HEK293 (cell line): Measurements from ENCODE around the gene ATAD2B.

Experiments
- CTCF ChIA-PET: fragments of 350-600 bp; formaldehyde crosslinking; extraction: SDS; loops from one replicate; lab custom pipeline; 2021; ENCODE audit warnings: antibody characterized with exemption; lab: Yijun Ruan, JAX
- POLR2A ChIA-PET: fragments of 300-600 bp; formaldehyde crosslinking; extraction: SDS; loops from one replicate; lab custom pipeline; 2020; ENCODE audit warnings: antibody characterized with exemption, inconsistent platforms; lab: Yijun Ruan, JAX
- H3K27ac ChIP-seq: fragments of 200-500 bp; sonication (Bioruptor generic); 2 replicates; pipeline ENCODE4 v1.5.1; 2014; ENCODE audit warnings: low read depth, low read length, control low read depth, inconsistent platforms; ENCODE audit errors: extremely low read depth
- H3K36me3 ChIP-seq, 2 experiments: fragments of 200-500 bp in 1 of 2; sonication (Bioruptor generic) in 1 of 2; 1 replicate in 1 of 2; 2 replicates in 1 of 2; pipeline ENCODE4 v1.5.1; 2014 to 2017; ENCODE audit warnings: inconsistent platforms in 2 of 2, low read length in 2 of 2; ENCODE audit not compliant: control insufficient read depth in 2 of 2, insufficient read depth in 1 of 2
- H3K4me1 ChIP-seq: fragments of 200-500 bp; sonication (Bioruptor generic); 2 replicates; pipeline ENCODE4 v1.5.1; 2014; ENCODE audit warnings: mild to moderate bottlenecking, low read length, inconsistent platforms; ENCODE audit not compliant: control insufficient read depth, insufficient read depth
- H3K4me3 ChIP-seq: 2 replicates; pipeline ENCODE4 v1.5.1; 2011; ENCODE audit warnings: low read depth, mild to moderate bottlenecking, control low read depth, low read length, moderate library complexity
- H3K9me3 ChIP-seq: fragments of 200-500 bp; sonication (Bioruptor generic); 2 replicates; pipeline ENCODE4 v1.5.1; 2014; ENCODE audit warnings: low read depth, low read length, inconsistent platforms; ENCODE audit not compliant: control insufficient read depth, insufficient read depth
- GLI2 ChIP-seq: fragments of 450-650 bp; formaldehyde crosslinking; IDR thresholded peaks from 2 replicates; pipeline ENCODE4; 2017; ENCODE audit warnings: missing biosample characterization, missing genetic modification characterization, low read depth, borderline replicate concordance
- HOXA7 ChIP-seq: sonication (generic); formaldehyde crosslinking; IDR thresholded peaks from 2 replicates; pipeline ENCODE4 v1.8.1; 2022; ENCODE audit warnings: missing genetic modification reagents, borderline replicate concordance
- ZBTB48 ChIP-seq: fragments of 450-650 bp; formaldehyde crosslinking; IDR thresholded peaks from 2 replicates; pipeline ENCODE4 v1.5.1; 2016; ENCODE audit warnings: missing biosample characterization, missing genetic modification characterization
- ZNF133 ChIP-seq: fragments of 450-650 bp; formaldehyde crosslinking; IDR thresholded peaks from 2 replicates; pipeline ENCODE4 v1.5.1; 2016; ENCODE audit warnings: missing biosample characterization, missing genetic modification characterization
- ZNF169 ChIP-seq: fragments of 450-650 bp; formaldehyde crosslinking; IDR thresholded peaks from 2 replicates; pipeline ENCODE4 v1.5.1; 2016; ENCODE audit warnings: missing biosample characterization, missing genetic modification characterization
- ZNF23 ChIP-seq: fragments of 450-650 bp; formaldehyde crosslinking; IDR thresholded peaks from 2 replicates; pipeline ENCODE4 v1.5.1; 2016; ENCODE audit warnings: missing biosample characterization, missing genetic modification characterization, borderline replicate concordance
- ZNF366 ChIP-seq: fragments of 450-650 bp; formaldehyde crosslinking; conservative IDR thresholded peaks from 2 replicates; pipeline ENCODE4 v1.5.1; 2016; ENCODE audit warnings: missing biosample characterization, missing genetic modification characterization
- ZNF560 ChIP-seq: fragments of 450-650 bp; formaldehyde crosslinking; IDR thresholded peaks from 2 replicates; pipeline ENCODE4 v1.5.1; 2017; ENCODE audit warnings: missing biosample characterization, missing genetic modification characterization, borderline replicate concordance
- ZNF701 ChIP-seq: fragments of 450-650 bp; formaldehyde crosslinking; IDR thresholded peaks from 2 replicates; pipeline ENCODE4 v1.5.1; 2016; ENCODE audit warnings: missing biosample characterization, missing genetic modification characterization
- ZNF707 ChIP-seq: fragments of 450-650 bp; formaldehyde crosslinking; IDR thresholded peaks from 2 replicates; pipeline ENCODE4 v1.5.1; 2016; ENCODE audit warnings: missing biosample characterization, missing genetic modification characterization
- TF ChIP-seq, protein P1 (sequence below): fragments of 450-650 bp; formaldehyde crosslinking; IDR thresholded peaks from 2 replicates; pipeline ENCODE4 v1.5.1; 2017; ENCODE audit warnings: missing biosample characterization, mild to moderate bottlenecking, missing genetic modification characterization, moderate library complexity
- TF ChIP-seq, protein P2 (sequence below): fragments of 450-650 bp; formaldehyde crosslinking; IDR thresholded peaks from 2 replicates; pipeline ENCODE4 v1.5.1; 2016; ENCODE audit warnings: missing biosample characterization, missing genetic modification characterization
- TF ChIP-seq, protein P3 (sequence below): fragments of 450-650 bp; formaldehyde crosslinking; IDR thresholded peaks from 2 replicates; pipeline ENCODE4 v1.5.1; 2016; ENCODE audit warnings: missing biosample characterization, missing genetic modification characterization
- TF ChIP-seq, protein P4 (sequence below): fragments of 450-650 bp; formaldehyde crosslinking; IDR thresholded peaks from 2 replicates; pipeline ENCODE4 v1.5.1; 2016; ENCODE audit warnings: missing biosample characterization, missing genetic modification characterization, borderline replicate concordance

Gene ATAD2B

GRCh38 chr2:23751747-23752265, 175.1 kb downstream of the ATAD2B start (continued):
- TF ChIP-seq ZBTB48 (tag by site-specific recombination) (no peak), ZNF560 (tag by site-specific recombination) (no peak), ZNF133 (tag by site-specific recombination) (no peak), ZNF23 (tag by site-specific recombination) (no peak), HOXA7 (CRISPR knock-in tag) (no peak)
- TF ChIP-seq, protein P1, sequence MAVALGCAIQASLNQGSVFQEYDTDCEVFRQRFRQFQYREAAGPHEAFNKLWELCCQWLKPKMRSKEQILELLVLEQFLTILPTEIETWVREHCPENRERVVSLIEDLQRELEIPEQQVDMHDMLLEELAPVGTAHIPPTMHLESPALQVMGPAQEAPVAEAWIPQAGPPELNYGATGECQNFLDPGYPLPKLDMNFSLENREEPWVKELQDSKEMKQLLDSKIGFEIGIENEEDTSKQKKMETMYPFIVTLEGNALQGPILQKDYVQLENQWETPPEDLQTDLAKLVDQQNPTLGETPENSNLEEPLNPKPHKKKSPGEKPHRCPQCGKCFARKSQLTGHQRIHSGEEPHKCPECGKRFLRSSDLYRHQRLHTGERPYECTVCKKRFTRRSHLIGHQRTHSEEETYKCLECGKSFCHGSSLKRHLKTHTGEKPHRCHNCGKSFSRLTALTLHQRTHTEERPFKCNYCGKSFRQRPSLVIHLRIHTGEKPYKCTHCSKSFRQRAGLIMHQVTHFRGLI (tag by site-specific recombination): no peak
- TF ChIP-seq, protein P2, sequence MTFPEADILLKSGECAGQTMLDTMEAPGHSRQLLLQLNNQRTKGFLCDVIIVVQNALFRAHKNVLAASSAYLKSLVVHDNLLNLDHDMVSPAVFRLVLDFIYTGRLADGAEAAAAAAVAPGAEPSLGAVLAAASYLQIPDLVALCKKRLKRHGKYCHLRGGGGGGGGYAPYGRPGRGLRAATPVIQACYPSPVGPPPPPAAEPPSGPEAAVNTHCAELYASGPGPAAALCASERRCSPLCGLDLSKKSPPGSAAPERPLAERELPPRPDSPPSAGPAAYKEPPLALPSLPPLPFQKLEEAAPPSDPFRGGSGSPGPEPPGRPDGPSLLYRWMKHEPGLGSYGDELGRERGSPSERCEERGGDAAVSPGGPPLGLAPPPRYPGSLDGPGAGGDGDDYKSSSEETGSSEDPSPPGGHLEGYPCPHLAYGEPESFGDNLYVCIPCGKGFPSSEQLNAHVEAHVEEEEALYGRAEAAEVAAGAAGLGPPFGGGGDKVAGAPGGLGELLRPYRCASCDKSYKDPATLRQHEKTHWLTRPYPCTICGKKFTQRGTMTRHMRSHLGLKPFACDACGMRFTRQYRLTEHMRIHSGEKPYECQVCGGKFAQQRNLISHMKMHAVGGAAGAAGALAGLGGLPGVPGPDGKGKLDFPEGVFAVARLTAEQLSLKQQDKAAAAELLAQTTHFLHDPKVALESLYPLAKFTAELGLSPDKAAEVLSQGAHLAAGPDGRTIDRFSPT: no peak
- TF ChIP-seq, protein P3, sequence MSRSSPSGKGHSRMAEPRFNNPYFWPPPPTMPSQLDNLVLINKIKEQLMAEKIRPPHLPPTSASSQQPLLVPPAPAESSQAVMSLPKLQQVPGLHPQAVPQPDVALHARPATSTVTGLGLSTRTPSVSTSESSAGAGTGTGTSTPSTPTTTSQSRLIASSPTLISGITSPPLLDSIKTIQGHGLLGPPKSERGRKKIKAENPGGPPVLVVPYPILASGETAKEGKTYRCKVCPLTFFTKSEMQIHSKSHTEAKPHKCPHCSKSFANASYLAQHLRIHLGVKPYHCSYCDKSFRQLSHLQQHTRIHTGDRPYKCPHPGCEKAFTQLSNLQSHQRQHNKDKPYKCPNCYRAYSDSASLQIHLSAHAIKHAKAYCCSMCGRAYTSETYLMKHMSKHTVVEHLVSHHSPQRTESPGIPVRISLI: no peak
- TF ChIP-seq, all 188 proteins: peak for 0

- H3K36me3 ChIP-seq: no peaks in the 10 kb centered on the region
- no peak overlapping the region for H3K4me3 ChIP-seq
- CTCF ChIA-PET: interaction anchor here (0.6 kb wide), 1 partner anchor 57 kb away, joined by 3 read pairs; no protein-coding TSS in a partner anchor
- POLR2A ChIA-PET: no interaction called here
- no peaks in the 10 kb centered on the region for H3K4me1 ChIP-seq
- H3K9me3 ChIP-seq: no peaks in the 10 kb centered on the region
- no peak overlapping the region for H3K27ac ChIP-seq
- TF ChIP-seq, protein P4, sequence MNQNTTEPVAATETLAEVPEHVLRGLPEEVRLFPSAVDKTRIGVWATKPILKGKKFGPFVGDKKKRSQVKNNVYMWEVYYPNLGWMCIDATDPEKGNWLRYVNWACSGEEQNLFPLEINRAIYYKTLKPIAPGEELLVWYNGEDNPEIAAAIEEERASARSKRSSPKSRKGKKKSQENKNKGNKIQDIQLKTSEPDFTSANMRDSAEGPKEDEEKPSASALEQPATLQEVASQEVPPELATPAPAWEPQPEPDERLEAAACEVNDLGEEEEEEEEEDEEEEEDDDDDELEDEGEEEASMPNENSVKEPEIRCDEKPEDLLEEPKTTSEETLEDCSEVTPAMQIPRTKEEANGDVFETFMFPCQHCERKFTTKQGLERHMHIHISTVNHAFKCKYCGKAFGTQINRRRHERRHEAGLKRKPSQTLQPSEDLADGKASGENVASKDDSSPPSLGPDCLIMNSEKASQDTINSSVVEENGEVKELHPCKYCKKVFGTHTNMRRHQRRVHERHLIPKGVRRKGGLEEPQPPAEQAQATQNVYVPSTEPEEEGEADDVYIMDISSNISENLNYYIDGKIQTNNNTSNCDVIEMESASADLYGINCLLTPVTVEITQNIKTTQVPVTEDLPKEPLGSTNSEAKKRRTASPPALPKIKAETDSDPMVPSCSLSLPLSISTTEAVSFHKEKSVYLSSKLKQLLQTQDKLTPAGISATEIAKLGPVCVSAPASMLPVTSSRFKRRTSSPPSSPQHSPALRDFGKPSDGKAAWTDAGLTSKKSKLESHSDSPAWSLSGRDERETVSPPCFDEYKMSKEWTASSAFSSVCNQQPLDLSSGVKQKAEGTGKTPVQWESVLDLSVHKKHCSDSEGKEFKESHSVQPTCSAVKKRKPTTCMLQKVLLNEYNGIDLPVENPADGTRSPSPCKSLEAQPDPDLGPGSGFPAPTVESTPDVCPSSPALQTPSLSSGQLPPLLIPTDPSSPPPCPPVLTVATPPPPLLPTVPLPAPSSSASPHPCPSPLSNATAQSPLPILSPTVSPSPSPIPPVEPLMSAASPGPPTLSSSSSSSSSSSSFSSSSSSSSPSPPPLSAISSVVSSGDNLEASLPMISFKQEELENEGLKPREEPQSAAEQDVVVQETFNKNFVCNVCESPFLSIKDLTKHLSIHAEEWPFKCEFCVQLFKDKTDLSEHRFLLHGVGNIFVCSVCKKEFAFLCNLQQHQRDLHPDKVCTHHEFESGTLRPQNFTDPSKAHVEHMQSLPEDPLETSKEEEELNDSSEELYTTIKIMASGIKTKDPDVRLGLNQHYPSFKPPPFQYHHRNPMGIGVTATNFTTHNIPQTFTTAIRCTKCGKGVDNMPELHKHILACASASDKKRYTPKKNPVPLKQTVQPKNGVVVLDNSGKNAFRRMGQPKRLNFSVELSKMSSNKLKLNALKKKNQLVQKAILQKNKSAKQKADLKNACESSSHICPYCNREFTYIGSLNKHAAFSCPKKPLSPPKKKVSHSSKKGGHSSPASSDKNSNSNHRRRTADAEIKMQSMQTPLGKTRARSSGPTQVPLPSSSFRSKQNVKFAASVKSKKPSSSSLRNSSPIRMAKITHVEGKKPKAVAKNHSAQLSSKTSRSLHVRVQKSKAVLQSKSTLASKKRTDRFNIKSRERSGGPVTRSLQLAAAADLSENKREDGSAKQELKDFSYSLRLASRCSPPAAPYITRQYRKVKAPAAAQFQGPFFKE (tag by site-specific recombination): no peak
- no peak for TF ChIP-seq ZNF707
- no peak for TF ChIP-seq ZNF169 (tag by site-specific recombination)
- no peak for TF ChIP-seq ZNF366 (tag by site-specific recombination)
- TF ChIP-seq GLI2: no peak
- no peak for TF ChIP-seq ZNF701 (tag by site-specific recombination)
Measured at GRCh38 chr2:23746141-23746863, 180.6 kb downstream of the ATAD2B start.
